Measurements from ENCODE around the gene TECPR2.

The TECPR2 gene

DNA sequence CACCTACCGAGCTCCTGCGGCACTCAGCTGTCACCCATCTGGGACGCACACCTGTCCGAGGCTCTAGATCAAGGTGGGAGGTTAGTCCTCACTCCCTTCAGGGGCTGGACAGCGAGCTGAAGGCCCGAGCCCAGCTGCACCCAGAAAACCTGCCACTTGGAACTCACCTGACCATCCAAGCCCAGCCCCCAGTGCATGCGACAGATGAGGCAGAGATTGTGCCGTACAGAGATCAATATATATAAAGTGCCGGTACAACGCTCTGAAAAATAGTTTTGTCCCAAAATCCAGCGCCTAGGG is 143.8 kb downstream of the TECPR2 start:
- no peak for TF ChIP-seq POLR2AphosphoS5 (IDR thresholded peaks at IDR 0.05; ENCODE audit: low read depth, low read length)
- TF ChIP-seq POU2F2 (IDR thresholded peaks at IDR 0.05; ENCODE audit: low read depth, low read length): no peak
- TF ChIP-seq POLR2A (IDR thresholded peaks at IDR 0.05; ENCODE audit: low read depth, low read length): no peak
- TF ChIP-seq PAX5 (IDR thresholded peaks at IDR 0.05; ENCODE audit: insufficient read depth, low read length, severe bottlenecking): no peak
- no peak for TF ChIP-seq TAF1 (IDR thresholded peaks at IDR 0.05; ENCODE audit: low read depth, low read length)
- TF ChIP-seq SPI1 (IDR thresholded peaks at IDR 0.05; ENCODE audit: low read depth, low read length): no peak
- FAIRE-seq (no peak), DNase-seq (ENCODE audit: insufficient read length, low spot score) (no peak)

- FAIRE-seq (no peak), DNase-seq (ENCODE audit: insufficient read length, low spot score) (no peak)
- no peak for TF ChIP-seq POLR2A (IDR thresholded peaks at IDR 0.05; ENCODE audit: low read depth, low read length)
- no peak for TF ChIP-seq SPI1 (IDR thresholded peaks at IDR 0.05; ENCODE audit: low read depth, low read length)
- TF ChIP-seq POLR2AphosphoS5 (IDR thresholded peaks at IDR 0.05; ENCODE audit: low read depth, low read length): no peak
- TF ChIP-seq TAF1 (IDR thresholded peaks at IDR 0.05; ENCODE audit: low read depth, low read length): no peak
- no peak for TF ChIP-seq PAX5 (IDR thresholded peaks at IDR 0.05; ENCODE audit: insufficient read depth, low read length, severe bottlenecking)
- TF ChIP-seq POU2F2 (IDR thresholded peaks at IDR 0.05; ENCODE audit: low read depth, low read length): no peak
Measured at GRCh38 chr14:102507081-102507856, 144.5 kb downstream of the TECPR2 start.

GRCh38 chr14:102507857-102508312 is 145.1 kb downstream of the TECPR2 start:
- DNase-seq (ENCODE audit: insufficient read length, low spot score): no peak
- TF ChIP-seq POU2F2 (IDR thresholded peaks at IDR 0.05; ENCODE audit: low read depth, low read length): no peak
- TF ChIP-seq SPI1 (IDR thresholded peaks at IDR 0.05; ENCODE audit: low read depth, low read length): no peak
- no peak for TF ChIP-seq PAX5 (IDR thresholded peaks at IDR 0.05; ENCODE audit: insufficient read depth, low read length, severe bottlenecking)
- no peak for TF ChIP-seq POLR2AphosphoS5 (IDR thresholded peaks at IDR 0.05; ENCODE audit: low read depth, low read length)
- no peak for TF ChIP-seq TAF1 (IDR thresholded peaks at IDR 0.05; ENCODE audit: low read depth, low read length)
- TF ChIP-seq POLR2A (IDR thresholded peaks at IDR 0.05; ENCODE audit: low read depth, low read length): no peak
- FAIRE-seq: no peak

DNA sequence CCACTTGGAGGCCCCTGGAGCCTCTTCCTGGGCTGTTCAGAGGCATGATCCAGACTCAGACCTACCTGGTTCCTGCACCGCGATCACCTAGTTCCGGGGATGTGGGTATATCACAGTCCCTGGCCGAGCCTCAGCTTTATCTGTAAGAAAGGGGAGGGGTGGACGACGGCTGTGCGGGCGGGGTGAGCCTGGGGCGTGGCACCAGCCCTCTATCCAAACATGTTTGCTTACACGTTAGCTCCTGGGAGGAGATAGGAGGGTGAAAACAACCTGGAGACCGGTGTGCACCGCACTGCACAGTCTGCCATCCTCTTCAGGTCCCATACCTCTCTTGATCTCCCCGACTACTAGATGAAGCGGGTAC is 145.7 kb downstream of the TECPR2 start:
- FAIRE-seq (no peak), DNase-seq (ENCODE audit: insufficient read length, low spot score) (no peak)
- TF ChIP-seq PAX5 (IDR thresholded peaks at IDR 0.05; ENCODE audit: insufficient read depth, low read length, severe bottlenecking) (no peak), POLR2A (IDR thresholded peaks at IDR 0.05; ENCODE audit: low read depth, low read length) (no peak), SPI1 (IDR thresholded peaks at IDR 0.05; ENCODE audit: low read depth, low read length) (no peak), TAF1 (IDR thresholded peaks at IDR 0.05; ENCODE audit: low read depth, low read length) (no peak), POU2F2 (IDR thresholded peaks at IDR 0.05; ENCODE audit: low read depth, low read length) (no peak), POLR2AphosphoS5 (IDR thresholded peaks at IDR 0.05; ENCODE audit: low read depth, low read length) (no peak)

DNA sequence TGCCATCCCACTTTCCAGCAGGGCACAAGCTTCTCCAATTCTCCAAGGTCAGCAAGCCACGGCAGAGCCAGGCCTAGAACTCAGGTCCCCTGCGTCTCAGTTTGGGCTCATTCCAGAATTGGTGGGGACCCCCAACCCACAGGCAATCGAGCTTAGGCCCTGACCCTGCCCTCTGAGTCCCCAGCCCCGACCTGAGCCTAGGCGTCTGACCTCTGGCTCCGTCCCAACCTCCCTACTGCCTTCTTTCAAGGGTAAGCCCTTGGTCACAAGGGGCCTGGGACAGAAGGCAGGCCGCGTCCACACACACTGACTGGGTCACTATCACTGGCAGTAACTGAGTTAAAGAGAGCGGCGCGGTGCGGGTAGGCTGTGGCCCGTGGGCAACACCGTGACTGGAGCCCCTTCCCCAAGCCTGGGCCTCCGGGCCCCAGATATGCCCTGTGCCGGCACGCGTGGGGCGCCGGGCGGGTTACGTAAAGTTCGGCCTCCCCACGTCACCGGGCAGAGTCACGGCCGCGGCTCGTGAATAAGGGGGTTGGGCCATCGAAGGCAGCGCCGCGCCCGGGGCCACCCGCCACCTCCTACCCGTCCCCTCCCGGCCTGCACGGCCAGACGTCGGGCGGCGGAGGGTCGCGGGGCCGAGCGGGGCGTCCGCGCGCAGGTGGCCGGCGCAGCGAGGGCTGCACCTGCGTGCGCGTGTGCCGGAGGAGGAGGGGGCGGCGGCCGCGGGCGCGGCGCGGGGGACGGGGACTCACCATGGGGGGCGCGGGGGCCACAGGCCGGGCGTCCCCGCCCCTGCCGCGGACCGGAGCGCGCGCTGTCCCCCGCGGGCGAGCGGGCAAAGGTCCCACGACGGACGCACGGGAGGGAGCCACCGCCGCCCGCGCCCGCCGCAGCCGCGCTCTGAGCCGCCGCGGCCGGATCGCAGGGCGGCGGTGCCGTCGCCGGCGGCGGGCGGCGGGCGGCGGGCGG is 146.3 kb downstream of the TECPR2 start:
- FAIRE-seq (peak; percentile 26), DNase-seq (ENCODE audit: insufficient read length, low spot score) (no peak)
- no peak for TF ChIP-seq POU2F2 (IDR thresholded peaks at IDR 0.05; ENCODE audit: low read depth, low read length)

DNA sequence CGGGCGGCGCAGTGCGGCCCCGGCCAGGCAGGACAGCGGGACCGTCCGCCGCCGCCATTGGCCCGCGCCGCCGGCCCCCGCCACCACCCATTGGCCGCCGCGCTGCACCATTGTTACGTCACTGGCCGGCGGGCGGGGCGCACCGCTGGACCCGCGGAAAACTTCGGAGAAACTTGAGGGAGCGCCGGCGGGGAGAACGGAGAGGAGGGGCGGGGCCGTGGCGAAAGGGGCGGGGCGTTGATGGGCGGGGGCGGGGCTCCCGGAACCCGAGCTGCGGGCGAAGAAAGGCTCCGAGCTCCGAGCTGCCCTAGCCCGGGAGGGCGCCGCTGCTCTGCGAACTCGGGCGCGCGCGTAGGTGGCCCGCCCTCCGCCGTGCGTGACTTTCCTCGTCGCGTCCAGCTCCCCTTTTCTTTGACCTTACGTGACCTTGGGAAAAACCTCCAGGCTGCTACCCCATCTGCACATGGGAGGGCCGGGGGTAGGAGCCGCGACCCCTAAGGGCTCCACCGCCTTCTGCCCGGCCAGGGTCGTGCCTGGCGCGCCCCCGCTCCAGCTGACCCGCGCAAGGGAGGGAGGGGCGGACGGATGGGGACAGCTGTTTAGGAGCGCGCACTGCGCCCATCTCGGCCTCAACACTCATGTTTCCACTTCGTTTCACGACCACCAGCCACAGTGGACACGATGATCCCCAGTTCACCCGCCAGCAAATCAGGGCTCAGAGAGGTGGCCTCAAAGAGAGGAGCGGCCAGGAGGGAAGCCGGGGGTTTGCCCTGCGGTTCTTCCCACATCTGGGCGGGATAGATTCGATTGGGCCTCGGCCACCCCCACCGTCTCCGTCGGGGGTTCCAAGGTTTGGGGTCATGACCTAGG is 147.2 kb downstream of the TECPR2 start, which contains the start of gene ANKRD9:
Gene ANKRD9, minus strand, starts transcription at position 31 of the 870 bp plus-strand sequence. CDS start 1,887 bp downstream, outside the sequence.
- peak; percentile 98 for DNase-seq (ENCODE audit: insufficient read length, low spot score)
- FAIRE-seq: peak; percentile 85
- TF ChIP-seq PAX5 (IDR thresholded peaks at IDR 0.05; ENCODE audit: insufficient read depth, low read length, severe bottlenecking) (no peak), POLR2AphosphoS5 (IDR thresholded peaks at IDR 0.05; ENCODE audit: low read depth, low read length) (no peak), POU2F2 (IDR thresholded peaks at IDR 0.05; ENCODE audit: low read depth, low read length) (no peak), TAF1 (IDR thresholded peaks at IDR 0.05; ENCODE audit: low read depth, low read length) (no peak), POLR2A (IDR thresholded peaks at IDR 0.05; ENCODE audit: low read depth, low read length) (no peak), SPI1 (IDR thresholded peaks at IDR 0.05; ENCODE audit: low read depth, low read length) (no peak)

DNA sequence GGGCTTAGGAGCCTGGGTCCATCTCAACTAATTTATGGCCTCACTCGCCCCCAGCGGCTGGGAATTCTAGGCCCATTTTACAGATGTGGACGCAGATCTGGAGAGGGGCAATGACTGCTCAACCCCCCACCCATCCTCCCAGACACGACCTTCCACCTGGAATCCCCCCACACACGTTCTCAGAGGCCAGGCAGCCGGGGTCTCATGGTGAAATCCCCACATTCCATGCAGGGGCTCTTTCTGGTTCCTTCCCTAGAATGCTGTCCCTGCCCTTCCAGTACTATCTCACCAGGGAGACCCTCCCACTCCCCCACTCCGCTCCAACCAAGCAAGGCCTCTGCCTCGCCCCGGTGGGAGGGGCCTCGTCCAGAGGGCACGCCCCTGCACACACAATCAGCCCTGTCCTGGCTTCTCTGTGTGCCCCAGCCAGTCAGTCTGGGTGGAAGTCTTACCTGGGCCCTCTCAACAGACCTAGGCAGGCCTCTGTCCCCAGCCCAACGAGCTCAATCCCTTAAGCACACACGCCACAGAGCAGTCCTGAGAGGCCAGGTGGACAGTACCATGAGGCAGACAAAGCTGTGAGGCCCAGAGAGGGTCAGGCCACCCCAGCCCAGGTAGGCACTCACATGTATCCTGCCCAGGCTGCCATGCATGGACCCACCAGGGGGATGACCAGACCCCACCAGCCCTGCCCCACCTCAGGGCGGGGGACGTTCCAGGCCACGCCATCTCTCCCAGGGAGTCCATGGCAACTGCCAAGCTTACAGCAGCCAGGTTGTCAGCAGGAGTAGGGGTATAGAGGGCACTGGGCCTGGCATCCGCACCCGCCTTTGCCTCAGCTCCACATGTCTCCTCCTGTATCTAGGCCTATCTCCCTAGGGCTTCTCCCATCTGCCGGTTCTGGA is 148.1 kb downstream of the TECPR2 start:
- FAIRE-seq (peak; percentile 26), DNase-seq (ENCODE audit: insufficient read length, low spot score) (no peak)
- no peak for TF ChIP-seq SPI1 (IDR thresholded peaks at IDR 0.05; ENCODE audit: low read depth, low read length)
- no peak for TF ChIP-seq POLR2A (IDR thresholded peaks at IDR 0.05; ENCODE audit: low read depth, low read length)
- no peak for TF ChIP-seq POU2F2 (IDR thresholded peaks at IDR 0.05; ENCODE audit: low read depth, low read length)
- no peak for TF ChIP-seq POLR2AphosphoS5 (IDR thresholded peaks at IDR 0.05; ENCODE audit: low read depth, low read length)
- no peak for TF ChIP-seq PAX5 (IDR thresholded peaks at IDR 0.05; ENCODE audit: insufficient read depth, low read length, severe bottlenecking)
- no peak for TF ChIP-seq TAF1 (IDR thresholded peaks at IDR 0.05; ENCODE audit: low read depth, low read length)

- DNase-seq (ENCODE audit: insufficient read length, low spot score) (no peak), FAIRE-seq (no peak)
- TF ChIP-seq POLR2A (IDR thresholded peaks at IDR 0.05; ENCODE audit: low read depth, low read length) (no peak), POU2F2 (IDR thresholded peaks at IDR 0.05; ENCODE audit: low read depth, low read length) (no peak), TAF1 (IDR thresholded peaks at IDR 0.05; ENCODE audit: low read depth, low read length) (no peak), POLR2AphosphoS5 (IDR thresholded peaks at IDR 0.05; ENCODE audit: low read depth, low read length) (no peak), SPI1 (IDR thresholded peaks at IDR 0.05; ENCODE audit: low read depth, low read length) (no peak), PAX5 (IDR thresholded peaks at IDR 0.05; ENCODE audit: insufficient read depth, low read length, severe bottlenecking) (no peak)
Measured at GRCh38 chr14:102511538-102511937, 148.8 kb downstream of the TECPR2 start.
